Measurements from ENCODE around the gene SERPINA5.

The SERPINA5 gene

DNA sequence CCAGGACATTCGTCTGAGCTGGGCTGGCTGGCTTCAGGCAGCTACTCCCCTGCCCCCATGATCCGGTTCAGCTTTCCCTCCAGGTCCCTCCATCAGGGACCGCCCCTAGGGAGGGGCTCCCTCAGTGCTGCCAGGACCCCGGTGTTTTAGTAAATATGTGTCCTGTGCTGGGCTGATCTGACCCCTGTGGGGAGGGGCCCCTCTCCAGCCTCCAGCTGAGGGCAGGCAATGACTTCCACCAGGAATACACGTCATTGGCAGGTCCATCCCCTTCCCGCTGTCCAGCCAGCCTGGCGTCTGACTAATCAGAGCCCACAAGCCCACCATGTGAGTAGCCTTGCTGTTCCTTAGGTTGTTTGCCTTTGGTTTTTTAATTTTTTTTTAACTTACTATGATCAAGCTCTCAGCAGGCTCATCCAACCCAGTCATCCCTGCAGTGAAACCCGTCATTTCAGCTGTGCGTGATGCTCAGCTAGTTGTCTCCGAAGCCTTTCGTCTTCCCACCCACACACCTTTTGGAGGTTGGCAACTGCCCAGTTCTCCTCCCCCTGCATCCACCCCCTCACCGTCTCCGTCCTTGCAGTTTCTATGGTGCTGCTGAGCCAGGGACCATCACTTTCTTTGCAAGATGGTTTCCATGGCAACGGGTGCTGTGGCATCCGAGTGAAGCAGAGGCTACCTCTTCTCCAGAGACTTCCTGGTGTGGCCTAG, 35.9 kb upstream of the SERPINA5 start:
- no peak overlapping the region for H3K27ac Mint-ChIP-seq
- DNase-seq: no peak
- H3K4me3 Mint-ChIP-seq: no peak overlapping the region
- peaks cover 34% of the 10 kb centered on the region for H3K27me3 Mint-ChIP-seq
- peaks cover 4% of the 10 kb centered on the region for H3K9me3 Mint-ChIP-seq
- H3K4me1 Mint-ChIP-seq (ENCODE audit: low read depth): no peaks in the 10 kb centered on the region
- H3K36me3 Mint-ChIP-seq (ENCODE audit: low read depth): no peaks in the 10 kb centered on the region

DNA sequence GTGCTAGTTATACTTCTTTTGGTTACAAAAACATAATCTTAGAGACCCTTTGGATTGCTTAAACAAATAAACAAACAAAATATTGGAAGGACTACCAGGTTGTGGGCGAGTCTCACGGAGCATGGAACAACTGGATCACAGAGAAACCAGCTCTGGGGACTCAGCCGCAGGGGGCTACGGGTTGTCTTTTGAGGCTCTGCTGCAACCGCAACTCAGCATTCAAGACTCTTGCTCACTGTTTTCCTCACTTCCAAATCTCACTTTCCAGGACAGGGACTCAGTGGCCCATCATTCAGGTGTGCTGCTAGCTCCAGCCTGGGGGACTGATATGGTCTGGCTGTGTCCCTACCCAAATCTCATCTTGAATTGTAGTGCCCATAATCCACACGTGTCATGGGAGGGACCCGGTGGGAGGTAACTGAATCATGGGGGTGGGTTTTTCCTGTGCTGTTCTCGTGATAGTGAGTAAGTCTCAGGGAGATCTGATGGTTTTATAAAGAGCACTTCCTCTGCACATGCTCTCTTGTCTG, 34.0 kb upstream of the SERPINA5 start:
- Mint-ChIP-seq H3K4me1 (ENCODE audit: low read depth) (no peaks in the 10 kb centered on the region), H3K36me3 (ENCODE audit: low read depth) (no peaks in the 10 kb centered on the region), H3K9me3 (peaks cover 4% of the 10 kb centered on the region), H3K27ac (no peak overlapping the region), H3K4me3 (no peak overlapping the region), H3K27me3 (peaks cover 46% of the 10 kb centered on the region)
- DNase-seq: no peak

DNA sequence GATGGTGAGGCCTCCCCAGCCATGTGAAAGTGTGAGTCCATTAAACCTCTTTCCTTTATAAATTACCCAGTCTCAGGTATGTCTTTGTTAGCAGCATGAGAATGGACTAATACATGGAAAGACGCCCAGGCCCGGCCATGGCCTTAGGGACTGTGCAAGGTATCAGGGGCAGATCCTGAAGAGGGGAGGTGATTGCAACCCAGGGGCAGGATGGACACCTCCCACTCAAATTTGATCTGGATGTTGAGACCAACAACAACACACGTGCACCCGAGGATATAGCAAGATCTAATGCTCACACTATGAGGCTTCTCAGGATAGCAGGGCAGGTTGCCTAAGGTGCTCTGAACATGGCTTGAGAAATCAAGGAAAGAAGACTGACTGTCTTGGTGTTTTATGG, 33.5 kb upstream of the SERPINA5 start:
- no peak overlapping the region for H3K4me3 Mint-ChIP-seq
- no peaks in the 10 kb centered on the region for H3K36me3 Mint-ChIP-seq (ENCODE audit: low read depth)
- H3K4me1 Mint-ChIP-seq (ENCODE audit: low read depth): no peaks in the 10 kb centered on the region
- no peak for DNase-seq
- H3K27me3 Mint-ChIP-seq: peaks cover 50% of the 10 kb centered on the region
- no peak overlapping the region for H3K27ac Mint-ChIP-seq
- H3K9me3 Mint-ChIP-seq: peaks cover 4% of the 10 kb centered on the region

DNA sequence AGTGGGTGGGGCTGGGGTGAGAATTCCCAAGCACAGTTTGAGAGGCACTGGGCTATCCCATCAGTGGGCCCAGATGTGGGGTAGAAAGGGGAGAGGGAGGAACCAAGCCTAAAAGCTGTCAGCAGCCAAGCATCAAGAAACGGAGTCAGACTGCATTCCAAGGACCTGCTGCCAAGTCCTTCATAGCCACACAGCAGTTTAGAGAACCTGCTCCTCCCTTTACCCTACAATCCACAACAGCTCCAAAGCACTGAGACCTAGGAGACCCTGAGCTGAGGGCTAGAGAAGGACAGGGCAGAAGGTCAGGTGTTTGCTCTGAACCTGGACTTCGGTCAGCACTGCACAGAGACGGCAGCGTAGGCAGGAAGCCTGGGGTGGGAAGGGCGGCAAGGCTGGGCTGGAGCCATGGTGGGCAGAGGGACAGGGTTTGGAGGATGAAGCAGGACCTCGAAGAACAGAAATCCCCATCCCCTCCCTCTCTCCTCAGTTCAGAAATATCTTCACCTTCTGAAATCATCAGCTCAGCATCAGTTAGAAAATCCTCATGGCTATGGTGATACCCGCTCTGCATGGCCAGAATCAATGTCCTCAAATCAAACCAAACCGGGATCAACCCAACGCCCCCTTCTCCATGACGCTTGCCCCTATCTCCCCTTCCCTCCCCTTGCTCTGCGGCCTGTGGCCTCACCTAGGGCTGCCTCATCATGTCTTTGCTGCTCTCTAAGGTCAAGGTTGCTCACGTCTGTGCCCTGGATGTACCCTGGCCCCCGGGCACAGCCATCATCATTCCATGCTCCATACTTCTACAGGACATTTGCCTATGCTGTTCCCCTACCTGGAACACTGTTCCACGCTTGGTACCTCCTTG, 32.9 kb upstream of the SERPINA5 start:
- H3K27ac Mint-ChIP-seq: no peak overlapping the region
- H3K27me3 Mint-ChIP-seq: peaks cover 52% of the 10 kb centered on the region
- no peak overlapping the region for H3K4me3 Mint-ChIP-seq

DNA sequence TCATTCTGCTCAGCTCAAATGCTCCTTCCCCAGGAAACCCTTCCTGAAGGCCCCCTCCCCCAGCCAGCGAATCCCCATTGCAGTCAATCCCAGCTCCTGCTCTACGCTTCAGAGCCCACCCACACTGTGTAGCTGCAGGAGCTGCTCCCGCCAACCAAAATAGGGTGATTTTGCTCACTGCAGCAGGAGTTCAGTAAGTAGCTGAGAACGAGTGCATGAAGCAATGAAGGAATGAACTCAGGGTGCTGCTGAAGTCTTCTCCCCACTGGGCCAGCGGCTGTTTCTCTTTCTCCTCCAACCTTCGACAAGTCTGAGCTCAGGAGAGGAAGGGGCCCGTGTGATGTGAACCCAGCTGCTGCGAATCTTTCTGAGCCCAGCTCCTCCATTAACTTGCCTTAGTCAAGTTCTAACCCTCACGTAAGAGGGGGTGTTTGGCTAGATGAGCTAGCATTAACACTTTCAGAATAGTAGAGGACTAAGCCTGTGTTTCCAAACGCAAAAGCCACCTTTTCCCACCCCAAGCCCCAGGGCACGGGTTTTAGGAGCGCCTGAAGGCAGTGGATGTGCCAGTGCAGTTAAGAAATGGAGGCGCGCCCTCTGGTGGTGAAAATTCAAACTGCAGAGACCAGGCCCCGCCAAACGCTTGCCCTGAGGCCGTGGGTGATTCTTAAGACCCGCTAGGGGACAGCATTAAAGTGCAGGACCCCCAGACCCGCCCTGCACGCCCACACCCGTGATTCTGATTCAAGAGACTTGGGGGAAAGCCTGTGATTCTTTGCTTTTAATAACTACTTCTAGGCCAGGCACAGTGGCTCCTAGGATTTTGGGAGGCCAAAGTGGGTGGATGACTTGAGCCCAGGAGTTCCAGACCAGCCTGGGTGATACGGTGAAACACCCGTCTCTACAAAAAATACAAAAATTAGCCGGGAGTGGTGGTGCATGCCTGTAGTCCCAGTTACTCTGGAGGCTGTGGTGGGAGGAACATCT, 31.9 kb upstream of the SERPINA5 start:
- H3K27ac Mint-ChIP-seq: no peak overlapping the region
- H3K27me3 Mint-ChIP-seq: peaks cover 56% of the 10 kb centered on the region
- DNase-seq: peak; percentile 72
- no peaks in the 10 kb centered on the region for H3K4me1 Mint-ChIP-seq (ENCODE audit: low read depth)
- no peak overlapping the region for H3K4me3 Mint-ChIP-seq
- no peaks in the 10 kb centered on the region for H3K36me3 Mint-ChIP-seq (ENCODE audit: low read depth)
- peaks cover 4% of the 10 kb centered on the region for H3K9me3 Mint-ChIP-seq

More for the DNA sequence above, 32.9 kb upstream of the SERPINA5 start:
- H3K9me3 Mint-ChIP-seq: peaks cover 4% of the 10 kb centered on the region
- no peak for DNase-seq
- no peaks in the 10 kb centered on the region for H3K4me1 Mint-ChIP-seq (ENCODE audit: low read depth)
- no peaks in the 10 kb centered on the region for H3K36me3 Mint-ChIP-seq (ENCODE audit: low read depth)

DNA sequence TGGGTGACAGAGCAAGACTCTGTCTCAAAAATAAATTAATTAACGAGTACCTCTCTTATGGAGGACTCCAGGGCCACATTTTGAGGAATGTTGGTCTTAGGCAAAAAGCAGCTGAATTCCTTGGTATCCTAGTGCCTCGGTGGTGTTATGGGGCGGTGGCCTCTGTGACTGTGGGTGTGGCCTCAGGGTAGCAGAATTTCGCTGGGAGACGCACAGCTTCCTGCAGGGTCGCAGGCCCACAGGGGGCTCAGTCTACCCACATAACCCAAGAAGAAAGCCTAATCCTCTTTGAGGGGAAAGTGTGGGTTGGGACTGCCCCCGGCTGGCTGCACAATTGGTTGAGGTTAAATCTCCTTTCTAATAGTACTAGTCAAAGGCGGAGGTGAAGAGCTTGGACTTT, 31.2 kb upstream of the SERPINA5 start:
- Mint-ChIP-seq H3K27me3 (peaks cover 57% of the 10 kb centered on the region), H3K36me3 (ENCODE audit: low read depth) (no peaks in the 10 kb centered on the region), H3K27ac (no peak overlapping the region), H3K4me3 (no peak overlapping the region), H3K9me3 (peaks cover 11% of the 10 kb centered on the region), H3K4me1 (ENCODE audit: low read depth) (no peaks in the 10 kb centered on the region)
- no peak for DNase-seq

DNA sequence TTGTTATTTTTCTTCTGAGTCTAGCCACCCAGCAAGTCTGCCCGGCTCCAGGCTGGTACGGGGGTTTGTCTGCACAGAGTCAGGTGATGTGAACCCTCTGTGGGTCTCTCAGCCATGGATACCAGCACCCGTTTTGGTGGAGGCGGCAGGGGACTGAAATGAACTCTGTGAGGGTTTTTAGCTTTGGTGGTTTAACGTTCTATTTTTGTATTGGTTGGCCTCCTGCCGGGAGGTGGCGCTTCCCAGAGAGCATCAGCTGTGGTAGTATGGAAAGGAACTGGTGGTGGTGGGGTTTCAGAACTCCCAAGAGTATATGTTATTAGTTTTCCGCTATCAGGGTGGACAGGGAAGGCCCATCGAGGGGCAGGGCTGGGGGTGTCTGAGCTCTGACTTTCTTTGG, 25.2 kb upstream of the SERPINA5 start:
- no peak overlapping the region for H3K4me3 Mint-ChIP-seq
- no peaks in the 10 kb centered on the region for H3K36me3 Mint-ChIP-seq (ENCODE audit: low read depth)
- no peaks in the 10 kb centered on the region for H3K4me1 Mint-ChIP-seq (ENCODE audit: low read depth)
- no peak for DNase-seq
- peaks cover 14% of the 10 kb centered on the region for H3K9me3 Mint-ChIP-seq
- peaks cover 58% of the 10 kb centered on the region for H3K27me3 Mint-ChIP-seq
- no peak overlapping the region for H3K27ac Mint-ChIP-seq

DNA sequence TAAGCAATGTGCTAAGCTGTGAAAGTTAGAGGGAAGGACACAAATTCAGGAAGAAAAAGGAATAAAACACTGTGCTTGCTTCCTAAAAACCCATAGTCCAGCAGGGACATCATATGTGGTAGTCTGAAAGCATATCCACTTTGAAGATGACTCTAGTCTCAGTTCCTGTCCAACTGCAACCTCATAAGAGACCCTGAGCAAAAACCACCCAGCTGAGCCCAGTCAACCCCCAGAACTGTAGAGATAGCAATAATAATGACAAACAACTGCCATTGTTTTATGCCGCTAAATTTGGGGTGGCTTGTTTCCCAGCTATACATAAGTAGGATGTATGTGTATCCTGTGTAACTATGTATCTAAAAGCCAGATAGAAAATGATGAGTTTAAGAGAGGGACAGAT, 23.9 kb upstream of the SERPINA5 start:
- H3K4me1 Mint-ChIP-seq (ENCODE audit: low read depth): no peaks in the 10 kb centered on the region
- DNase-seq: no peak
- H3K27me3 Mint-ChIP-seq: peaks cover 47% of the 10 kb centered on the region
- H3K36me3 Mint-ChIP-seq (ENCODE audit: low read depth): no peaks in the 10 kb centered on the region
- H3K9me3 Mint-ChIP-seq: peaks cover 14% of the 10 kb centered on the region
- no peak overlapping the region for H3K4me3 Mint-ChIP-seq
- H3K27ac Mint-ChIP-seq: no peak overlapping the region

DNA sequence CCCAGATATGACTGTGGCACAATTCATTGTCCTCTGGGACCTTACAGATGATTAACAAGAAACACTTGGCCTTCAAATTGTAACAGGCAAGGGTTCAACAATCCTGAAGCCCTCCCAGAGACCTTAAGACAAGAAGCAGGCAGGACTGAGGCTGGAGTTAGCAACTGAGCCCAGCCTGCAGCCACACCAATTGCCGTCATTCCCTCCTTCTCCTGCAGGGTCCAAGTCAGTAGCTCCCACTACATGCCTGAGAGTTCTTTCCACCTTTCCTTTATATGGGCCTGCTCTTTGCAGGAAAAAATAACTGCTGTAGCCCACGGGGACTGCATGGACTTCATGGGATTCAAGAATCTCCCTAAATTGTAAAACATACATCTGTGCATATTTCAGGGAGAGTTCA, 22.4 kb upstream of the SERPINA5 start:
- H3K27me3 Mint-ChIP-seq: peaks cover 45% of the 10 kb centered on the region
- no peak for DNase-seq
- no peaks in the 10 kb centered on the region for H3K4me1 Mint-ChIP-seq (ENCODE audit: low read depth)
- H3K4me3 Mint-ChIP-seq: no peak overlapping the region
- no peaks in the 10 kb centered on the region for H3K36me3 Mint-ChIP-seq (ENCODE audit: low read depth)
- no peak overlapping the region for H3K27ac Mint-ChIP-seq
- H3K9me3 Mint-ChIP-seq: peaks cover 14% of the 10 kb centered on the region

DNA sequence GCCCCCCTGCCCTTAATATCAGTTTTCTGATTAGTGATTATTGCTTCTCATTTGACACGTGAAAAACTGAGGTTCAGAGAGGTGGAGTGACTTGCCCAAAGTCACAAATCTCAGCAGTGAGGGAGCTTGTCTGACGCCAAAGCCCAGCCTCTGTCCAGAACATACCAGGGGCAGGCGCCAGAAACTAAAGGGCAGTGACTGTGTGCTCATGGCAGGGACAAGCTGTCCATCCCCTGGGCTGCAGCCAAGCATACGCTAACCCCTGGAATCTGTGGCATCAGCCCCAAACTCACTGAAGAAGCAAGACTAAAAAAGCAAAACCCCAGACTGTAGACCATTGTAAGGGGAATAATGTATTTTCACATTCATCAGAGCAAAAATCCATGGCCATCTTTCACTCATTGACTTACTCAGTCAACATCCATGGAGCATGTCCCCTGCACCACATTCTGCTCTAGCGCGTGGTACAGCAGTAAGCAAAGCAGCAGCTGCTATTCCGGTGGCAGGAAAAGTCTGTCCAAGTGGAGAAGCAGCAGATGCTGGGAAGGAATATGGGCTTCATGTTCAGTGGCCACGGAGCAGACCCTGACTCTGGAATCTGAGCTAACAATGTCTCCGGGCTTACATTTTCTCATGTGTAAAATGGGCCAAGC, 21.5 kb upstream of the SERPINA5 start:
- Mint-ChIP-seq H3K4me3 (no peak overlapping the region), H3K4me1 (ENCODE audit: low read depth) (no peaks in the 10 kb centered on the region), H3K27me3 (peaks cover 45% of the 10 kb centered on the region), H3K36me3 (ENCODE audit: low read depth) (no peaks in the 10 kb centered on the region), H3K27ac (no peak overlapping the region), H3K9me3 (peaks cover 10% of the 10 kb centered on the region)
- no peak for DNase-seq

DNA sequence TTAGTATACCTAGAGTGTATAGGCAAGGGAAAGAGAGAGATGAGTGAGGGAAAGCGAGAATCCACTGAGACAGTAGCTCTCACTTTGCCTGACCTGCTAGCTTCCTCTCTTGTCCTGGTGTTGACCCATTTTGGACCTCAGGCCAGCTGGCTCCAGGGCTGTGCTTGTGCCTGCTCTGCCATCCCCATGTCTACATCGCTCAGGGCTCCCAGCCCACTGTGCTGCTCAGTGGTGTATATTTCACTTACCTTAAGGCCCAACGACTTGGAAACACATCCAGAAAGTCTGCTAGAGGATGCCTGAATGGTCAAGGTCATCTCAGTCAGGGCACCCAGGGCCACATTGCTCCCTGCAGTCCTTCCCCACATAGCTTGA, 20.9 kb upstream of the SERPINA5 start:
- no peak overlapping the region for H3K27ac Mint-ChIP-seq
- no peaks in the 10 kb centered on the region for H3K36me3 Mint-ChIP-seq (ENCODE audit: low read depth)
- no peak overlapping the region for H3K4me3 Mint-ChIP-seq
- peaks cover 5% of the 10 kb centered on the region for H3K9me3 Mint-ChIP-seq
- no peak for DNase-seq
- no peaks in the 10 kb centered on the region for H3K4me1 Mint-ChIP-seq (ENCODE audit: low read depth)
- H3K27me3 Mint-ChIP-seq: peaks cover 41% of the 10 kb centered on the region

DNA sequence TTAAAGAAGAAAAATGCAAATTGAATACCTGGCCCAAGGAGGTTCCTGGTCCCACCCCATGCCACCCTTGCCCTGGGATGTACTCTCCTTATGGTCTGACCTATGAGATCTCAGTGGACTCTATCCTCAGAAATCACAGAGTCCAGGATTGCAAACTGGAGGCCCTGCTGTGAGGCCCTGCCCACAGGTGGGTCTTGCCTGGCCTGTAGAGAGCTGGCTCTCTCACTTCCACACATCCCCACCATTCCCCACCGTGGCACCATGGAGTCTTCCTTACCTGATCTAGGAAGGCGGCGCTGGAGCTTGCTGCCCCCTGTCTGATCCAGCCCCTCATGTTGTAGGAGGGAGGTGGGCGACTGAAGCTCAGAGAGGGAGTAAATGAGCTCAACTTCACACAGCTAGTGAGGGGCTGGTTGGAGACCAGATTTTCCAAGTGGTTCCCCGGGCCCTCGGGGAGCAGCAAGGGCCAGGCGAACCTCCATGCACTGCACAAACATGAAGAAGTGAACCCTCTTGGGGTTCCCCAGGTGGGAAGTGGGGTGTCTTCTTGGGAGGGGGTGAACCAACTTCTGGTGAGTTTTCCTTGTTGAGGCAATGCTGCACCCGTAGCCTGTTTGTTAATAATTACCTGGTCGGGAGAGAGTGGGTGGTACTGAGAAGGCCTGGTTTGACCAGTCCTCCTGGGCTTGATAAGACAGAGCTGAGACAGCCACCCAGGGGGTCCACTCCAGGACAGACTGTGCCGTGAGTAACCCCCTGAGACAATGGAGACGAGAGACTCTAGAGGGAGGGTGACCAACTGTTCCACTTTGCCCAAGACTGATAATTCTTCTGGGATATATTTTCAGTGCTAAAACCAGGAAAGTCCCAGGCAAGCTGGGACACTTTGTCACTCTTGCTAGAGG, 20.2 kb upstream of the SERPINA5 start, which contains the start of gene SERPINA4:
Gene SERPINA4, plus strand, starts transcription at position 692 of the 905 bp plus-strand sequence. CDS start 2,041 bp downstream, outside the sequence.
- Mint-ChIP-seq H3K36me3 (ENCODE audit: low read depth) (no peaks in the 10 kb centered on the region), H3K4me3 (no peak within 1 kb of the TSS), H3K27me3 (peaks cover 41% of the 10 kb centered on the region), H3K9me3 (no peaks in the 10 kb centered on the region), H3K4me1 (ENCODE audit: low read depth) (no peaks in the 10 kb centered on the region), H3K27ac (no peak within 1 kb of the TSS)
- no peak for DNase-seq

DNA sequence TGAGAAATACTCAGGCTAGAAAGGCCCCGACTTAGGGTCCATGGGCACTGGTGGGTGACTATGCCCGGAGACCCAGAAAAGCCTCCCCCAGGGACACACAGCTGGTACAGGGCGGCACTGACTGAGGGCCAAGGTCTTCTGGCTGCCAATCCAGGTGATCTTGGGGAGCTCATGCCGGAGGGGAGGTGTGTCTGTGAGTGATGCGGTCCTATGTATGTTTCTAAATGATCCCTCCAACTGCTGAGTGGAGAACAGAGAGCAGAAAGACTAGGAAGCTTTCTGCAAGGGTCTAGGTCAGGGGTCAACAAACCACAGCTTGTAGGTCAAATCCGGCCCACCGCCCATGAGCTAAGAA, 19.6 kb upstream of the SERPINA5 start:
- Mint-ChIP-seq H3K27me3 (peaks cover 40% of the 10 kb centered on the region), H3K36me3 (ENCODE audit: low read depth) (no peaks in the 10 kb centered on the region), H3K9me3 (no peaks in the 10 kb centered on the region), H3K4me1 (ENCODE audit: low read depth) (no peaks in the 10 kb centered on the region), H3K27ac (no peak overlapping the region), H3K4me3 (no peak overlapping the region)
- no peak for DNase-seq
